ENCODE measurements around the gene CCDC80.

GRCh38 chr3:112650482-112650881, 9.5 kb upstream of the CCDC80 start:
- TF ChIP-seq CTCF (conservative IDR thresholded peaks at IDR 0.05; ENCODE audit: low read length) (no peak), EZH2phosphoT487 (IDR thresholded peaks at IDR 0.05; ENCODE audit: borderline replicate concordance, low read depth, low read length) (no peak)

Data from OCI-LY7 (cell line).